DMS153 (cell line): ENCODE measurements around the gene ASCC2.
"Not testable (repeated sequence)": the region's sequence is repeated elsewhere in the genome, so short reads cannot be mapped to it uniquely, and the experiment has no call there.

Experiments used
- DNase-seq: peaks from one replicate; lab custom pipeline; 2025; lab: John Stamatoyannopoulos, UW

ASCC2 gene

GRCh38 chr22:29837741-29838598 is at the start of gene ASCC2:
Gene ASCC2 (minus strand): TSS chr22:29838274. CDS start chr22:29832325, 5,949 bp downstream.
- DNase-seq, result peak; percentile 98

- DNase-seq, result no peak
Measured at GRCh38 chr22:29887358-29887757, 49.3 kb upstream of the ASCC2 start.

- no peak for DNase-seq
Measured at GRCh38 chr22:29886596-29886995, 48.5 kb upstream of the ASCC2 start.

- no peak for DNase-seq
Measured at GRCh38 chr22:29885610-29886009, 47.5 kb upstream of the ASCC2 start.

GRCh38 chr22:29883775-29884097 is 45.7 kb upstream of the ASCC2 start:
- no peak for DNase-seq

GRCh38 chr22:29883045-29883774 is 45.1 kb upstream of the ASCC2 start, which contains the start of gene MTMR3:
Gene MTMR3 (plus strand): TSS chr22:29883174. CDS start chr22:29971060, 87,886 bp downstream.
- DNase-seq, result peak; percentile 81

- DNase-seq, result no peak
Measured at GRCh38 chr22:29882716-29883044, 44.6 kb upstream of the ASCC2 start.

- DNase-seq, result no peak
Measured at GRCh38 chr22:29879753-29880152, 41.7 kb upstream of the ASCC2 start.

- DNase-seq, result no peak
Measured at GRCh38 chr22:29877620-29878019, 39.5 kb upstream of the ASCC2 start.

GRCh38 chr22:29873943-29874342 is 35.9 kb upstream of the ASCC2 start:
- DNase-seq, result no peak

- DNase-seq, result no peak
Measured at GRCh38 chr22:29872989-29873388, 34.9 kb upstream of the ASCC2 start.

GRCh38 chr22:29872144-29872893 is 34.2 kb upstream of the ASCC2 start:
- no peak for DNase-seq

- DNase-seq, result peak; percentile 83
Measured at GRCh38 chr22:29871684-29872083, 33.6 kb upstream of the ASCC2 start.

- DNase-seq, result no peak
Measured at GRCh38 chr22:29870574-29870973, 32.5 kb upstream of the ASCC2 start.

GRCh38 chr22:29867851-29868250 is 29.8 kb upstream of the ASCC2 start:
- DNase-seq, result no peak

- DNase-seq, result no peak
Measured at GRCh38 chr22:29867260-29867659, 29.2 kb upstream of the ASCC2 start.

- not testable (repeated sequence) for DNase-seq
Measured at GRCh38 chr22:29865572-29865971, 27.5 kb upstream of the ASCC2 start.

- no peak for DNase-seq
Measured at GRCh38 chr22:29861672-29862297, 23.7 kb upstream of the ASCC2 start.

- no peak for DNase-seq
Measured at GRCh38 chr22:29860006-29860766, 22.1 kb upstream of the ASCC2 start.

GRCh38 chr22:29859030-29859429 is 21.0 kb upstream of the ASCC2 start:
- not testable (repeated sequence) for DNase-seq

- no peak for DNase-seq
Measured at GRCh38 chr22:29856496-29856895, 18.4 kb upstream of the ASCC2 start.
